OCI-LY3 (cell line): ENCODE results near the gene SCNN1G.

ENCODE experiments used
- CTCF ChIP-seq: fragments of 200-600, 300-600 bp; sonication (generic); IDR thresholded peaks from 2 replicates; pipeline ENCODE4 v1.5.1; 2014; ENCODE audit warnings: antibody characterized with exemption, low read length, low read depth
- EZH2phosphoT487 ChIP-seq: fragments of 200-600 bp; shearing (Covaris generic); IDR thresholded peaks from 2 replicates; pipeline ENCODE4 v1.6.1; 2018; ENCODE audit warnings: antibody characterized with exemption, mixed run types, low read depth

DNA sequence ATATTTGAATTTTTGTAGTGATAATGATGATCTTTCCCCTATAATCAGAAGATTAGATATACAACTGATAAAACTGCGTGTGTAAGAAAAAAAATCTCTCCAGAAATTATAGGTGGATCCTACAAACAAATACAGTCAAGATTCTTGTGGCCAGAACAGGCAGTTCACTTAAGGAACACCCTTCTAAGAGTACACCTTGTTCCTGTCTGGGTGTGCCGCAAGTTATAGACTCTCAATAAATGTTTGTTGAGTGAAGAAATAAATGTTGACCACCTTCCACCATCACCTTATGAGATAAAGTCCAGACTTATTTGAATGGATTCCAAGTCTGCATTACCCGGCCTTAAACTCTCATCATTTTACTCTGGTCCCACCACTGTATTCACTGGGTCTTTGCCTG, 73.9 kb downstream of the SCNN1G start:
- TF ChIP-seq CTCF (no peak), EZH2phosphoT487 (no peak)
